Spleen (tissue), 11 donors: ENCODE measurements around the gene ZNF683. TPM values are rescaled to one million over a fixed set of nuclear protein-coding genes. Genes with fewer than 3 reads are reported as not detected.

Source experiments
- DNase-seq: peaks from one replicate; pipeline ENCODE4 v3.0.0-alpha.2; 2020
- H3K27ac ChIP-seq, 8 donors: fragments of 200-600 bp; sonication (generic) in 7 of 8; 1 replicate in 4 of 8; 2 replicates in 4 of 8; pipeline versions ENCODE4 v1.5.0 to v1.8.0; 2016 to 2021; ENCODE audit warnings: inconsistent platforms in 4 of 8, mild to moderate bottlenecking in 4 of 8, moderate library complexity in 1 of 8
- H3K27me3 ChIP-seq, 7 donors: fragments of 200-600 bp; sonication (generic) in 6 of 7; replicated peaks in 1 of 7; 1 replicate in 4 of 7; 2 replicates in 3 of 7; pipeline versions ENCODE4 v1.5.0 to v1.8.0; 2016 to 2021; ENCODE audit warnings: inconsistent platforms in 3 of 7, mild to moderate bottlenecking in 1 of 7
- H3K36me3 ChIP-seq, 6 donors: fragments of 200-600 bp; sonication (generic) in 5 of 6; 1 replicate in 4 of 6; 2 replicates in 2 of 6; pipeline versions ENCODE4 v1.5.0 to v1.8.0; 2016 to 2021; ENCODE audit warnings: inconsistent platforms in 2 of 6
- H3K4me1 ChIP-seq, 6 donors: fragments of 200-600 bp; sonication (generic) in 5 of 6; 1 replicate in 3 of 6; 2 replicates in 3 of 6; pipeline versions ENCODE4 v1.5.0 to v1.8.0; 2016 to 2021; ENCODE audit warnings: inconsistent platforms in 3 of 6
- H3K4me3 ChIP-seq, 8 donors: fragments of 200-600 bp; sonication (generic) in 7 of 8; 1 replicate in 4 of 8; 2 replicates in 4 of 8; pipeline versions ENCODE4 v1.5.0 to v1.8.0; 2016 to 2021; ENCODE audit warnings: inconsistent platforms in 4 of 8, mild to moderate bottlenecking in 4 of 8, moderate library complexity in 2 of 8
- H3K9me3 ChIP-seq, 8 donors: fragments of 200-600 bp; sonication (generic) in 7 of 8; 1 replicate in 4 of 8; 2 replicates in 4 of 8; pipeline versions ENCODE4 v1.5.0 to v1.8.0; 2016 to 2021; ENCODE audit warnings: inconsistent platforms in 4 of 8
- POLR2A ChIP-seq, 3 donors: fragments of 450-650 bp; IDR thresholded peaks; one replicate each; pipeline ENCODE4 v1.5.1; 2017; ENCODE audit warnings: antibody characterized with exemption in 3 of 3, mild to moderate bottlenecking in 1 of 3
- POLR2AphosphoS5 ChIP-seq, 3 donors: sonication (generic); formaldehyde crosslinking; IDR thresholded peaks; one replicate each; pipeline ENCODE4 v1.5.1; 2017; ENCODE audit warnings: antibody characterized with exemption in 3 of 3
- WGBS, 5 donors: extraction: QIAGEN DNeasy Blood & Tissue Kit in 3 of 5; methylation state at CpG; one replicate each; pipeline versions ENCODE4 v1.1.5 to v1.1.7; 2013 to 2018; 5-methylcytosine and 5-hydroxymethylcytosine counted together
- intact Hi-C: fragments of 100-400 bp; cut with DNase I; formaldehyde crosslinking; loops from one replicate; pipeline ENCODE4 v1.15.0; 2023; ENCODE audit warnings: low total_unique reads
- polyA plus RNA-seq, 3 donors: library from polyadenylated mRNA; stranded (reverse); fragments of 200-250 nt; gene quantifications; one replicate each; pipeline ENCODE4 v1.2.1, GENCODE V29; 2013
- total RNA-seq, 7 donors: library from RNA; depleted of rRNA in 3 of 7; stranded (reverse); fragments of >200 nt in 3 of 7; fragmentation: NEBNext Ultra II Directional in 4 of 7; extraction: Animal tissue kit (Norgen Biotek cat#: 25700) in 4 of 7; gene quantifications; one replicate each; pipeline versions ENCODE4 v1.1.0 to v1.2.1, GENCODE V29; 2016 to 2021
- TF ChIP-seq, protein P1 (sequence below), 11 experiments: fragments of 200-600 bp in 7 of 11; fragments of 450-650 bp in 4 of 11; sonication (generic) in 4 of 11; IDR thresholded peaks in 8 of 11; conservative IDR thresholded peaks in 3 of 11; 1 replicate in 7 of 11; 2 replicates in 4 of 11; pipeline versions ENCODE4 v1.4.0 to v1.8.0; 2016 to 2021; ENCODE audit warnings: antibody characterized with exemption in 11 of 11, inconsistent platforms in 4 of 11, mild to moderate bottlenecking in 1 of 11
- donor health status: healthy with polysubstance abuse.
- donor health status: DM: no; HTN: no; CAD: no; lungs with moderate emphysema.
- donor health status: DM: no; HTN: no; CAD: no.
- donor health status: Bipolar disorder and iron deficiency.
- donor health status: healthy.
- donor health status: DM: no; HTN: no; CAD: no.
- donor health status: DM: yes; HTN: yes; CAD: no.

Gene ZNF683
- total and polyA plus RNA-seq, 10 donors = 0.17 to 1.5 (median 0.50) TPM; not detected in 2

DNA sequence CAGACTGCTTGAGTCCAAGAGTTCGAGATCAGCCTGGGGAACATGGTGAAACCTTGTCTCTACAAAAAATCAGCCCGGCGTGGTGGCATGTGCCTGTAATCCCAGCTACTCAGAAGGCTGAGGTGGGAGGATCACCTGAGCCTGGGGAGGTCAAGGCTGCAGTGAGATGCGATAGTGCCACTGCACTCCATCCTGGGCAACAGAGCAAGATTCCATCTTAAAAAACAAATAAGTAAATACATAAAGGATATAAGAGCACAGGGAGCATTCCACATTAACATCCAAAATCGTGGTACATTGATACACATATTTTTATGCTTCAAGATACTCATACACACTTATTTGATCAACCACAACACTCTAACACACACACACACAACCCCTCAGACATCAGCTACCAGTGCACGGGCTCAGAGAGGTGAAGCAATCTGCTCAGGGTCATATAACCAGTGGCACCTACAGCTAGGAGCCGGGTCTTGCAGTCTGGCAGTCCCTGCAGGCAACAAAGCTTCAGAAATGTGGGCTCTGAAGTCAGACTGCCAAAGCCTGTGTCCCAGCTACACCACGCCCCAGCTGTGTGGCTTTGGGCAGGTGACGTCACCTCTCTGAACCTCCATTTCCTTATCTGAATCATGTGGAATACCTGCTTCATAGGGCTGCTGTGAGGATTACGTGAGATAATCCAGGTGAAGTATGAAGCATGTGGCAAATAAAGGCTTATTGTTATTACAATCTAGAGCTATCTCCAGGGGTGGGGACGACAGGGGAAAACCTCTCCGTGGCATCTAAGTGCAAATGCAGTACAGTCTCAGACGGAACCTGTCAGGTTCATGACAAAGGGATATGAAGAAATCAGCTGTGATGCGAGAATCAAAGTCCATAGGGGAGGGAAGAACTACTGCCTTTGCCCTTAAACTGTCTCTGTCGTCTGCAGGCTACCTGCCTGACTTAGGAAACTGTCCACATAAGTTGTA lies 13.9 kb downstream of the ZNF683 start:
- TF ChIP-seq, protein P1, sequence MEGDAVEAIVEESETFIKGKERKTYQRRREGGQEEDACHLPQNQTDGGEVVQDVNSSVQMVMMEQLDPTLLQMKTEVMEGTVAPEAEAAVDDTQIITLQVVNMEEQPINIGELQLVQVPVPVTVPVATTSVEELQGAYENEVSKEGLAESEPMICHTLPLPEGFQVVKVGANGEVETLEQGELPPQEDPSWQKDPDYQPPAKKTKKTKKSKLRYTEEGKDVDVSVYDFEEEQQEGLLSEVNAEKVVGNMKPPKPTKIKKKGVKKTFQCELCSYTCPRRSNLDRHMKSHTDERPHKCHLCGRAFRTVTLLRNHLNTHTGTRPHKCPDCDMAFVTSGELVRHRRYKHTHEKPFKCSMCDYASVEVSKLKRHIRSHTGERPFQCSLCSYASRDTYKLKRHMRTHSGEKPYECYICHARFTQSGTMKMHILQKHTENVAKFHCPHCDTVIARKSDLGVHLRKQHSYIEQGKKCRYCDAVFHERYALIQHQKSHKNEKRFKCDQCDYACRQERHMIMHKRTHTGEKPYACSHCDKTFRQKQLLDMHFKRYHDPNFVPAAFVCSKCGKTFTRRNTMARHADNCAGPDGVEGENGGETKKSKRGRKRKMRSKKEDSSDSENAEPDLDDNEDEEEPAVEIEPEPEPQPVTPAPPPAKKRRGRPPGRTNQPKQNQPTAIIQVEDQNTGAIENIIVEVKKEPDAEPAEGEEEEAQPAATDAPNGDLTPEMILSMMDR (IDR thresholded peaks at IDR 0.05 in 8 of 11, conservative IDR thresholded peaks at IDR 0.05 in 3 of 11) = no peak
- no peak for DNase-seq
- Histone ChIP-seq H3K4me3 (no peak overlapping the region), H3K27me3 (peaks cover 2 to 80% (median 25%) of the 10 kb centered on the region in 7 donors), H3K9me3 (no peaks in the 10 kb centered on the region), H3K4me1 (peaks cover 7 to 31% (median 13%) of the 10 kb centered on the region in 6 donors), H3K36me3 (no peaks in the 10 kb centered on the region), H3K27ac (no peak overlapping the region)
- intact Hi-C loops = no loop called here
- WGBS, 5 donors = 57 to 69% (median 61%) methylated on average over 15 of the region's 15 CpGs

DNA sequence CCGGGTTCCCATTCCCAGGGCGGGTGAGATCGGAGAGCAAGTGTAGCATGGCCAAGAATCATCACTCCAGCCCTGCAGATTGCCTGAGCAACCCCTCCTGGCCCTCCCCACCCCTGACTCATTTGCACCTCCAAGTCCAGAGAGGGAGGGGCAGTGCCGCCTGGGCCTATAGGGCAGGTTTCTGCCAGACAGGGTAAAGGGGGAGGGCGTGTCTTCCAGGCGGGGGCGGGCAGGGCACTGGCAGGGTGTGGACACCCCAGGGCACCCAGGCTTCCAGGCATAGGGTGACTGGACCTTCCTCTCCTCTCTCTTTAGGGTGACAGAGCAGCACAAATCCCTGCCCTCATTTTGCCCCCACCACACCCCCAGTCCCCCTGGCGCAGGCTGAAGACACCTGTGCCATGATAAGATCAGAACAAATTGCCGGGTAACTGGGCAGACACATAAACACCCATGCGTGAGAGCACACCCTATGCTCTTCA lies 15.4 kb downstream of the ZNF683 start:
- TF ChIP-seq POLR2A (IDR thresholded peaks at IDR 0.05) (no peak), POLR2AphosphoS5 (IDR thresholded peaks at IDR 0.05) (no peak)
- TF ChIP-seq, protein P1 (IDR thresholded peaks at IDR 0.05 in 8 of 11, conservative IDR thresholded peaks at IDR 0.05 in 3 of 11) = no peak
- H3K27ac ChIP-seq = no peak overlapping the region
- H3K9me3 ChIP-seq = no peaks in the 10 kb centered on the region
- H3K27me3 ChIP-seq = peaks cover 2 to 67% (median 25%) of the 10 kb centered on the region in 7 donors
- no peak overlapping the region for H3K4me3 ChIP-seq
- intact Hi-C loops = no loop called here
- WGBS, 5 donors = 77 to 92% (median 86%) methylated on average over 6 to 10 of the region's 10 CpGs
- no peak for DNase-seq
- H3K36me3 ChIP-seq = no peaks in the 10 kb centered on the region
- peaks cover 7 to 27% (median 11%) of the 10 kb centered on the region in 6 donors for H3K4me1 ChIP-seq

DNA sequence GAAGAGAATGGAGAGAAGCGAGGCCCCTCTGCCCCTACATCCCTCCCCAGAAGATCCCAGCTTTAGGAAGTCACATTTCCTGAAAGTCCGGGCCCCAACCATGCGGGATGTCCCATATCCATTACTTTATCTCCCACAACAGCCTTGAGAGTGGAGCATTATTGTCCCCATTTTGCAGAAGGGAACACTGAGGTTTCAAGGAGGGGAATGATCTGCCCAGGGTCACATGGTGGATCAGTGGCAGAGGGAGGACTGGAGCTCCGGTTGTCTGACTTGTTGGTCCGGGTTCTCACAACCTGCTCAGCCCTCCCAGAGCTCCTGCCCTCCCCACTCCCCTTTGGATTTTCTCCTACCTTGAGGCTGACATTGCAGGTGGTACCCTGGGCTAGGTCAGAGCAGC lies 16.4 kb downstream of the ZNF683 start:
- no peak for DNase-seq
- Histone ChIP-seq H3K27me3 (peaks cover 0 to 56% (median 19%) of the 10 kb centered on the region in 7 donors), H3K27ac (no peak overlapping the region), H3K4me3 (no peak overlapping the region), H3K9me3 (no peaks in the 10 kb centered on the region), H3K4me1 (peaks cover 7 to 26% (median 11%) of the 10 kb centered on the region in 6 donors), H3K36me3 (no peaks in the 10 kb centered on the region)
- TF ChIP-seq, protein P1 (IDR thresholded peaks at IDR 0.05 in 8 of 11, conservative IDR thresholded peaks at IDR 0.05 in 3 of 11) = no peak
- TF ChIP-seq POLR2A (IDR thresholded peaks at IDR 0.05) = no peak
- no peak for TF ChIP-seq POLR2AphosphoS5 (IDR thresholded peaks at IDR 0.05)
- intact Hi-C loops = no loop called here
- WGBS, 5 donors = 76 to 90% (median 84%) methylated on average over 5 of the region's 5 CpGs

DNA sequence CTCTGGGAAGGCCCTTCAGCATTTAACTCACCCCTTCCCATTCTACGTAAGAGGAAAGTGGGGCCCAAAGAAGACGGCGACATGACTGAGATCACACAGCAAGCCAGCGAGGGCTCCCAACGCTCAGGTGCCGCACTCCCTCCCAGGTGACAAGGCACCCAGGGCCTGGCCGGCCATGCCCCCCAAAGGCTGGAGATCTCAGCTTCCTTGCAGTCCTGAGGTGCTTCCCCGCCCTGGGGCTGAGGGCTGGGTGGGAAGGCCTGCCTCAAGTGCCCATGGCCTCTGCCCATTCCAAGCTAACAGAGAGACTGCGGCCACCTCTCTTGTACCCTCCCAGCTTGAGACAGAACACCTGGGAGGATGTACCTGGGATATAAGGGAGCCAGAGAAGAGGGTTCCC lies 17.6 kb downstream of the ZNF683 start:
- intact Hi-C loops = no loop called here
- Histone ChIP-seq H3K4me3 (no peak overlapping the region), H3K27me3 (peaks cover 0 to 45% (median 8%) of the 10 kb centered on the region in 7 donors), H3K27ac (no peak overlapping the region), H3K9me3 (no peaks in the 10 kb centered on the region), H3K36me3 (no peaks in the 10 kb centered on the region), H3K4me1 (peaks cover 0 to 15% (median 2%) of the 10 kb centered on the region in 6 donors)
- DNase-seq = no peak
- 79 to 100% (median 92%) methylated on average over 9 of the region's 9 CpGs for WGBS, 5 donors
- TF ChIP-seq POLR2AphosphoS5 (IDR thresholded peaks at IDR 0.05) = no peak
- TF ChIP-seq, protein P1 (IDR thresholded peaks at IDR 0.05 in 8 of 11, conservative IDR thresholded peaks at IDR 0.05 in 3 of 11) = no peak
- TF ChIP-seq POLR2A (IDR thresholded peaks at IDR 0.05) = no peak
